Astrocyte of the cerebellum (primary cell): ENCODE results near the gene IL22RA2.
"Not testable (repeated sequence)": the region's sequence is repeated elsewhere in the genome, so short reads cannot be mapped to it uniquely, and the experiment has no call there.

ENCODE experiments used
- DNase-seq: peaks from one replicate; pipeline ENCODE4 v3.0.0-alpha.2; 2011; ENCODE audit warnings: low read depth
- H3K4me3 ChIP-seq: 2 replicates; pipeline ENCODE4 v1.5.1; 2011; ENCODE audit warnings: mild to moderate bottlenecking, low read depth, low read length, moderate library complexity
- in situ Hi-C: cut with HindIII; loops from 2 replicates; pipeline ENCODE4 v1.10.0; 2017; ENCODE audit warnings: low sequenced_read_pairs
- TF ChIP-seq, protein P1 (sequence below): IDR thresholded peaks from 2 replicates; pipeline ENCODE4 v1.5.1; 2012; ENCODE audit warnings: low read length, low read depth, moderate library complexity, mild to moderate bottlenecking; ENCODE audit errors: missing control alignments

IL22RA2 gene

DNA sequence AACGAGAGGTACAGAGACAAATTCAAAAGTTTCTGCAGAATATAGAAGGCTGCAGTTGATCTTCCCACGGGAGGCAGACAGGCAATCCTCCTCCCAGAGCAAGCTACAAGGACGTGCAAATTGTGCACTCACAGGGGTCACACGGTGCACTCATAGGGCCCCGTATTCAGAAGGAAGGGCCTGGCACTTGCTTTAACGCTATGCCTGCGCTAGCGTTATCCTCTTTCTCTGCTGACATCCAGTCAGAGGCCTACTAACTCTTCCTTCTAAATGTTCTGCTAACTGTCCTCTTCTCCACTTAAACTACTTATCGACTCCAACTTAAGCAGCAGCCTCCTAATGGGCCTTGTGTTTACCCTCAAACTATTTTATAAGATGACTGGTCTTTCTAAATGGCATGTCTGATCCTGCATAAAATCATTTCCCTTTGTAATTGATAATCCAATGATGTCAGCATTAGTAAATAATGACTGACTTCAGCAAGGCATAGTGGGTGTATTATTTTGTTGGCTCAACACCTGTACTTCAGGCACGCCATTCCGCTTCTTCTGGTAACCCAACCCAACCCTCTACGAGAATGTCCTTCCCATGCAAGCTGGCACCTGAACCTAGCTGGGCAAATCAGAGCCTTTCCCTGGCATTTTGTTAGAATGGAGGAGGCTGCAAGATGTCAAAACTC lies 43.6 kb upstream of the IL22RA2 start:
- TF ChIP-seq, protein P1, sequence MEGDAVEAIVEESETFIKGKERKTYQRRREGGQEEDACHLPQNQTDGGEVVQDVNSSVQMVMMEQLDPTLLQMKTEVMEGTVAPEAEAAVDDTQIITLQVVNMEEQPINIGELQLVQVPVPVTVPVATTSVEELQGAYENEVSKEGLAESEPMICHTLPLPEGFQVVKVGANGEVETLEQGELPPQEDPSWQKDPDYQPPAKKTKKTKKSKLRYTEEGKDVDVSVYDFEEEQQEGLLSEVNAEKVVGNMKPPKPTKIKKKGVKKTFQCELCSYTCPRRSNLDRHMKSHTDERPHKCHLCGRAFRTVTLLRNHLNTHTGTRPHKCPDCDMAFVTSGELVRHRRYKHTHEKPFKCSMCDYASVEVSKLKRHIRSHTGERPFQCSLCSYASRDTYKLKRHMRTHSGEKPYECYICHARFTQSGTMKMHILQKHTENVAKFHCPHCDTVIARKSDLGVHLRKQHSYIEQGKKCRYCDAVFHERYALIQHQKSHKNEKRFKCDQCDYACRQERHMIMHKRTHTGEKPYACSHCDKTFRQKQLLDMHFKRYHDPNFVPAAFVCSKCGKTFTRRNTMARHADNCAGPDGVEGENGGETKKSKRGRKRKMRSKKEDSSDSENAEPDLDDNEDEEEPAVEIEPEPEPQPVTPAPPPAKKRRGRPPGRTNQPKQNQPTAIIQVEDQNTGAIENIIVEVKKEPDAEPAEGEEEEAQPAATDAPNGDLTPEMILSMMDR = no peak
- DNase-seq = no peak
- peak overlapping the region; percentile 93 for H3K4me3 ChIP-seq
- in situ Hi-C loops = no loop called here

GRCh38 chr6:137216106-137216505 lies 42.7 kb upstream of the IL22RA2 start:
- no peak for DNase-seq
- in situ Hi-C loops = no loop called here

GRCh38 chr6:137215630-137216029 lies 42.2 kb upstream of the IL22RA2 start:
- in situ Hi-C loops, H3K4me3 ChIP-seq, DNase-seq: not testable (repeated sequence)

More at GRCh38 chr6:137216106-137216505, 42.7 kb upstream of the IL22RA2 start:
- H3K4me3 ChIP-seq = no peak overlapping the region
- TF ChIP-seq, protein P1 = no peak

- TF ChIP-seq, protein P1 = no peak
- no peak for DNase-seq
- in situ Hi-C loops = no loop called here
- H3K4me3 ChIP-seq = no peak overlapping the region
These were observed 41.5 kb upstream of the IL22RA2 start for GRCh38 chr6:137214931-137215330.

DNA sequence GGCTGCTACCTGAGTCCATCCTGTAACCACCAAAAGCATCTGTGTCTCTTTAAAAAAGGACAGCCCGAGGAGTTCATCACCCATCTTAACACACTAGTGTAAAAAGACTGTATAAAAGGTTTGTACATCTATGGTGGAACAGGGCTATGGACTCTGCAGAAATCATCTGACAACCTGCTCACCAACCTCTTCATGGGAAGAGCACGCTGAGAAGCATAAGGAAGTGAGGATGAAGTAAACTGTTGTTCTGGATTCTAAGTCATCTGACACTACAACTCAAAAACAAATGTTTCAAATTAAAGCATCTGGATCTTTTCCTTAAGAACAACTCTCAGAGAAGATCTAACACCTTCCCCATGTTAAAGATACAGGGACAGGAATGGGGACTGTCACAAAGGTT lies 40.4 kb upstream of the IL22RA2 start:
- TF ChIP-seq, protein P1 = no peak
- no peak overlapping the region for H3K4me3 ChIP-seq
- in situ Hi-C loops = no loop called here
- no peak for DNase-seq

- DNase-seq = no peak
- no peak overlapping the region for H3K4me3 ChIP-seq
- TF ChIP-seq, protein P1 = no peak
- in situ Hi-C loops = no loop called here
These were observed 39.9 kb upstream of the IL22RA2 start for GRCh38 chr6:137213331-137213740.

DNA sequence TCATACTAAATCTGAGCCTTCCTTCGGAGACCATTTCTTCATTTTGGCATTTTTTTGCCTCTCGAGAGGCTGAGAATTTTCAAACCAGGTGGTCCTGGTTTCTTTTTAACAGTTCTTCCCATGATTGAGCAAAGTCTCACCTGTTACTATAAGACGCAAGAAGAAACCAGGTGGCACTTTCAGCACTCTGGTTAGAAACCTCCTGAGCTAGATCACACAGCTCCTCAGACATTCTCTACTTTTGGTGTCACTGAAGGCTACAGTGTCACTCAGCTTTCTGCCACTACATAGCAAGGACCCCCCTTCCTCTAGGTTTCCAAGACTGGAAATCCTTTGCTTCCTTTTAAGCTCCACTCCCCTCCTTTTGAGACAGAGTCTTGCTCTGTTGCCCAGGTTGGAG lies 38.5 kb upstream of the IL22RA2 start:
- no peak for DNase-seq
- in situ Hi-C loops = no loop called here
- TF ChIP-seq, protein P1 = no peak
- no peak overlapping the region for H3K4me3 ChIP-seq
